DND-41 (cell line): ENCODE results near the gene CLUH.

Source experiments
- ATAC-seq: fragments of 200-7000 bp; cut with Tn5 transposase; 3 replicates; pipeline ENCODE4 v1.9.1; 2021; ENCODE audit warnings: low read depth; ENCODE audit not compliant: insufficient read depth
- DNase-seq: peaks from one replicate; pipeline ENCODE4 v3.0.0-alpha.2; 2020
- H2AFZ ChIP-seq: 2 replicates; pipeline ENCODE4 v1.6.0; 2012; ENCODE audit warnings: low read depth, low read length
- H3K27ac ChIP-seq: 2 replicates; pipeline ENCODE4 v1.5.1; 2012; ENCODE audit warnings: low read length, inconsistent platforms
- H3K27me3 ChIP-seq: fragments of 200-600 bp; sonication (generic); 2 replicates; pipeline ENCODE4 v1.6.0; 2012; ENCODE audit warnings: low read length, mild to moderate bottlenecking, inconsistent platforms; ENCODE audit not compliant: insufficient read depth, poor library complexity
- H3K36me3 ChIP-seq: 2 replicates; pipeline ENCODE4 v1.5.1; 2012; ENCODE audit warnings: low read length, inconsistent platforms; ENCODE audit not compliant: insufficient read depth
- H3K4me1 ChIP-seq: 2 replicates; pipeline ENCODE4 v1.5.1; 2012; ENCODE audit warnings: mild to moderate bottlenecking, low read length; ENCODE audit not compliant: insufficient read depth
- H3K4me2 ChIP-seq: 2 replicates; pipeline ENCODE4 v1.6.0; 2012; ENCODE audit warnings: mild to moderate bottlenecking, moderate library complexity, low read length, inconsistent platforms; ENCODE audit not compliant: insufficient read depth
- H3K4me3 ChIP-seq, 2 experiments: fragments of 200-600 bp in 1 of 2; shearing (Covaris generic) in 1 of 2; 2 replicates each; pipeline ENCODE4 v1.5.1; 2012 to 2016; ENCODE audit warnings: inconsistent platforms in 2 of 2, low read length in 2 of 2, mild to moderate bottlenecking in 2 of 2, low read depth in 1 of 2, moderate library complexity in 1 of 2
- H3K79me2 ChIP-seq: 2 replicates; pipeline ENCODE4 v1.6.0; 2012; ENCODE audit warnings: low read length, inconsistent platforms; ENCODE audit not compliant: insufficient read depth
- H3K9ac ChIP-seq: 2 replicates; pipeline ENCODE4 v1.6.0; 2012; ENCODE audit warnings: low read depth, mild to moderate bottlenecking, inconsistent platforms, low read length, moderate library complexity
- H3K9me3 ChIP-seq: 2 replicates; pipeline ENCODE4 v1.5.1; 2012; ENCODE audit warnings: low read length, moderate library complexity, mild to moderate bottlenecking, inconsistent platforms; ENCODE audit not compliant: insufficient read depth, severe bottlenecking
- H4K20me1 ChIP-seq: 2 replicates; pipeline ENCODE4 v1.6.0; 2012; ENCODE audit warnings: low read length; ENCODE audit not compliant: insufficient read depth
- EZH2 ChIP-seq: IDR thresholded peaks from 3 replicates; pipeline ENCODE4 v1.6.1; 2012; ENCODE audit warnings: borderline replicate concordance, low read depth, mild to moderate bottlenecking, moderate library complexity, low read length, inconsistent platforms; ENCODE audit not compliant: severe bottlenecking
- TF ChIP-seq, protein P1 (sequence below): IDR thresholded peaks from 2 replicates; pipeline ENCODE4 v1.5.1; 2012; ENCODE audit warnings: borderline replicate concordance, low read length, moderate library complexity, mild to moderate bottlenecking; ENCODE audit not compliant: poor library complexity, severe bottlenecking; ENCODE audit errors: extremely low read depth

Gene CLUH

DNA sequence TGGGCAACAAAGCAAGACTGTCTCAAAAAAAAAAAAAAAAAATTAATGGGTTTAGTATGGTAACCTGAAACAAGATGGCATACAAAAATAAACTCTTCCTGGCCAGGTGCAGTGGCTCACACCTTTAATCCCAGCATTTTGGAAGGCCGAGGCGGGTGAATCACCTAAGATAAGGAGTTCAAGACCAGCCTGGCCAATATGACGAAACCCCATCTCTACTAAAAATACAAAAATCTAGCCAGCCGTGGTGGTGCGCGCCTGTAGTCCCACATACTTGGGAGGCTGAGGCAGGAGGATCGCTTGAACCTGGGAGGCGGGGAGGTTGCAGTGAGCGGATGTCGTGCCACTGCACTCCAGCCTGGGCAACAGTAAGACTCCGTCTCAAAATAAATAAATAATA lies 62.4 kb downstream of the CLUH start:
- ATAC-seq (no peak), DNase-seq (no peak)
- peaks cover 44% of the 10 kb centered on the region; the same call in 1 of the 2 replicates for H4K20me1 ChIP-seq
- H3K36me3 ChIP-seq: peaks cover 48% of the 10 kb centered on the region
- H3K4me2 ChIP-seq: no peak overlapping the region
- no peaks in the 10 kb centered on the region for H3K4me1 ChIP-seq
- H3K27me3 ChIP-seq: no peaks in the 10 kb centered on the region
- no peak for TF ChIP-seq EZH2
- TF ChIP-seq, protein P1, sequence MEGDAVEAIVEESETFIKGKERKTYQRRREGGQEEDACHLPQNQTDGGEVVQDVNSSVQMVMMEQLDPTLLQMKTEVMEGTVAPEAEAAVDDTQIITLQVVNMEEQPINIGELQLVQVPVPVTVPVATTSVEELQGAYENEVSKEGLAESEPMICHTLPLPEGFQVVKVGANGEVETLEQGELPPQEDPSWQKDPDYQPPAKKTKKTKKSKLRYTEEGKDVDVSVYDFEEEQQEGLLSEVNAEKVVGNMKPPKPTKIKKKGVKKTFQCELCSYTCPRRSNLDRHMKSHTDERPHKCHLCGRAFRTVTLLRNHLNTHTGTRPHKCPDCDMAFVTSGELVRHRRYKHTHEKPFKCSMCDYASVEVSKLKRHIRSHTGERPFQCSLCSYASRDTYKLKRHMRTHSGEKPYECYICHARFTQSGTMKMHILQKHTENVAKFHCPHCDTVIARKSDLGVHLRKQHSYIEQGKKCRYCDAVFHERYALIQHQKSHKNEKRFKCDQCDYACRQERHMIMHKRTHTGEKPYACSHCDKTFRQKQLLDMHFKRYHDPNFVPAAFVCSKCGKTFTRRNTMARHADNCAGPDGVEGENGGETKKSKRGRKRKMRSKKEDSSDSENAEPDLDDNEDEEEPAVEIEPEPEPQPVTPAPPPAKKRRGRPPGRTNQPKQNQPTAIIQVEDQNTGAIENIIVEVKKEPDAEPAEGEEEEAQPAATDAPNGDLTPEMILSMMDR: no peak
- no peak overlapping the region for H3K27ac ChIP-seq
- H3K79me2 ChIP-seq: peaks cover 90% of the 10 kb centered on the region
- H3K9ac ChIP-seq: no peak overlapping the region
- H2AFZ ChIP-seq: no peak overlapping the region
- no peak overlapping the region for H3K4me3 ChIP-seq
- no peaks in the 10 kb centered on the region for H3K9me3 ChIP-seq

DNA sequence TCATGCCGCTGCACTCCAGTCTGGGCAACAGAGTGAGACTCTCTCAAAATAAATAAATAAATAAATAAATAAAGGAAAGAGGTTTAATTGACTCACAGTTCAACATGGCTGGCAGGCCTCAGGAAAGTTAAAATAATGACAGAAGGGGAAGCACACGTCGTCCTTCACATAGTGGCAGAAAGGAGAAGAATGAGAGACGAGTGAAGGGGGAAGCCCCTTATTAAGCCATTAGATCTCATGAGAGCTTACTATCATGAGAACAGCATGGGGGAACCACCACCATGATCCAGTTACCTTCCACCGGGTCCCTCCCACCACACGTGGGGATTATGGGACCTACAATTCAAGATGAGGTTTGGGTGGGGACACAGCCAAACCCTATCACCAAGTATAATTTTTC lies 63.6 kb downstream of the CLUH start:
- no peak overlapping the region for H3K27ac ChIP-seq
- H3K9me3 ChIP-seq: no peaks in the 10 kb centered on the region
- H4K20me1 ChIP-seq: peaks cover 49% of the 10 kb centered on the region; the same call in 1 of the 2 replicates
- no peak for DNase-seq
- H3K4me1 ChIP-seq: no peaks in the 10 kb centered on the region
- H3K4me2 ChIP-seq: no peak overlapping the region
- H3K4me3 ChIP-seq: no peak overlapping the region
- H2AFZ ChIP-seq: no peak overlapping the region
- H3K9ac ChIP-seq: no peak overlapping the region
- peaks cover 61% of the 10 kb centered on the region for H3K36me3 ChIP-seq
- H3K79me2 ChIP-seq: peaks cover 91% of the 10 kb centered on the region
- no peak for TF ChIP-seq EZH2
- TF ChIP-seq, protein P1: no peak
- ATAC-seq: no peak
- H3K27me3 ChIP-seq: no peaks in the 10 kb centered on the region

DNA sequence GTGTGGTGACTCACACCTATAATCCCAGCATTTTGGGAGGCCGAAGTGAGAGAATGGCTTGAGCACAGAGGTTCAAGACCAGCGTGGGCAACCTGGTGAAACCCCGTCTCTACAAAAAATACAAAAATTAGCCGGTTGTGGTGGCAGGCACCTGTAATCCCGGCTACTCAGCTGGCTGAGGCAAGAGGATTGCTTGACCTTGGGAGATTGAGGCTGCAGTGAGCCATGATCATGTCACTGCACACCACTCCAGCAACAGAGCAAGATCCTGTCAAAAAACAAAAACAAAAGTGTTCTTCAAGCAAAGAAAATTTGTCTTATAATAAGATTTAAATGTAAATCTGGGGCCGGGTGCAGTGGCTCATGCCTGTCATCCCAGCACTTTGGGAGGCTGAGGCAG lies 66.6 kb downstream of the CLUH start:
- Histone ChIP-seq H3K4me1 (no peaks in the 10 kb centered on the region), H3K79me2 (peaks cover 93% of the 10 kb centered on the region), H3K36me3 (peaks cover 72% of the 10 kb centered on the region), H3K9me3 (no peaks in the 10 kb centered on the region), H3K4me3 (no peak overlapping the region), H3K4me2 (no peak overlapping the region), H2AFZ (no peak overlapping the region), H3K9ac (no peak overlapping the region), H3K27me3 (no peaks in the 10 kb centered on the region), H4K20me1 (peaks cover 52% of the 10 kb centered on the region), H3K27ac (no peak overlapping the region)
- ATAC-seq: no peak
- no peak for DNase-seq
- TF ChIP-seq, protein P1: no peak
- TF ChIP-seq EZH2: no peak
